HTR-8/SVneo (cell line): ENCODE measurements around the gene GNG4.
"Not testable (repeated sequence)": the region's sequence is repeated elsewhere in the genome, so short reads cannot be mapped to it uniquely, and the experiment has no call there.

Source experiments
- DNase-seq: peaks from one replicate; pipeline ENCODE4 v3.0.0; 2011; ENCODE audit warnings: low spot score, mixed read lengths; ENCODE audit not compliant: insufficient read length
- FAIRE-seq: peaks from 2 replicates; lab custom pipeline; 2011; peaks lifted over from hg19 to GRCh38; lab: Jason Lieb, UNC

The GNG4 gene

DNA sequence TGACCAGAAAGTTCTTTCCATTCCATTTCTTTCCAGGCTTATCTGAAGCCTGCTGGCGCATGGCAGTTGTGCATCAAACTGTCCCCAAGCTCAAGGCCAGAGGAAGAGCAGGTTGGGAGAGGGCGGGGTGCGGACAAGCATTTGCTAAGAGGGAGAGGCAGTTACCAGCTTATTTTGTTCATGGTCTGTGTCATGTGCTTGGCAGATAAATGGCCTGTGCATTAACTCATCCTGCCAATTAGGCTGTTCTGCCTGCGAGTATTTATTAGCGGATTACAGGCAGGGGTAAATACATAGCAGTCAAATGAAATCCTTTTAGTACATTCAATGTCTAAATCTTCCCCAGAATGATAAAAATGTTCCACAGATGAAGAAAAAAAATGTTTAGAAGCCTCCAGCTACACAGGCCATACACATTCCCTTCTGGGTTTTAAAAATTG is 96.5 kb downstream of the GNG4 start:
- DNase-seq (no peak), FAIRE-seq (no peak)

DNA sequence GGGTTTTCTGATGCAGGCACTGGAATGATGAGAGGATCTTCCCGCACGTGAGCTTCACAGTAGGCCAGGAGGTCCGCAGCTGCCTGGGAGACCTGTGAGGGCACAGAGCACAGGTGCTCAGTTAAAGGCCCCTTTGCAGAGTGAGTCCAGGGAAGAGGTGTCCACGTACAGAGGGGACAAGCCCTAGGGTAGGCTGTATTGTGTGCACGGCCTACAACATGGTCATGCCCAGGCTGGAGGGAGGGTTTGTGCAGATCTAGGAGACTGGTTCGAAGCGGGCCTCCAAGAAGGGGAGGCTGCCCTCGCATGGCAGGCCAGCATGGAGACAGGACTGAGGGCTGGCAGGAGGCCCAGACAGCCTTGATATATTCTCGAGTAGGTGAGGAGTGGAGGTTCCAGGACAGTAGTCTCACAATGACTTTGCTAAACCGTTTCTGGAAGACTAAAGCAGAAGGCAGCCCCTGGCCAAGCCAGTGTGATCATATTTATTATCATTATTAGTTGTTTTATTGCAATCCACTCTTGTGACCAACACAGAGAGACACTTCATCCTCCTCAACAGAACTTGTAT is 97.4 kb downstream of the GNG4 start:
- no peak for DNase-seq
- FAIRE-seq, result no peak

DNA sequence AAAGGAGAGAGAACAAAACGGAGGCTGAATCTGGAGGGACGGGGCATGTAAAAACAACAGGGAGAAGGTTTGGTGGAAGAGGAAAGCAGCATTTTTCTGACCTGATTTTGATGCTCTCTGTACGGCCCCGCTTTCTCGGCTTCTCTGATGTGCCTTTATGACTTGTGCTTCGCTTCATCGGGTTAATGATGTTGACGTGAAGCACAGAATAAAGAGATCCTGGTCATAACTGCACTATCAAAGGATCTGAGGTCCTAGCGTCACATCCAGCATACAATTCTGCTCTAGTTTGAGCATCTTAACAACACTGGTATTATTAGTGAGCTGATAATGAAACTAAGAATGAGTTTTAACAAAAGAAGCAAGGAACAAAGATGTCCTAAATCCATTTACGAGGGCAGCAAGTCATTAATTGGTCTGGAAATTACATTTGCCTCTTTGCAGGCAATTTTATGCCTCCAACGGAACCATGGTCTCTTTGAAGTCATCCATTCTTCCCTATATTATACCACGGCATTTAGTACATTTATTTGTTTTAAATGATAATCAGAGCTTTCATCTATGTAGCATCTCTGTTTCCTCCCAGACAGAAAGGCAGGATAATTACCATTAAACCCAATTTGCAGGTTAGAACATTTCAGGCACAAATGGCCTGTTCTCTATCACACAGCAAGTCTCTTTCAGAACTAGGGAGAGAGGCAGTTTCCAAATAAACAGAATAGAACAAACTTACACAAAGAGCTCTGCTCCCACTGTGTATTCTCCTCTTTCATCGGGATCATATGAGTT is 100.0 kb downstream of the GNG4 start:
- DNase-seq (no peak), FAIRE-seq (peak; percentile 13)

DNA sequence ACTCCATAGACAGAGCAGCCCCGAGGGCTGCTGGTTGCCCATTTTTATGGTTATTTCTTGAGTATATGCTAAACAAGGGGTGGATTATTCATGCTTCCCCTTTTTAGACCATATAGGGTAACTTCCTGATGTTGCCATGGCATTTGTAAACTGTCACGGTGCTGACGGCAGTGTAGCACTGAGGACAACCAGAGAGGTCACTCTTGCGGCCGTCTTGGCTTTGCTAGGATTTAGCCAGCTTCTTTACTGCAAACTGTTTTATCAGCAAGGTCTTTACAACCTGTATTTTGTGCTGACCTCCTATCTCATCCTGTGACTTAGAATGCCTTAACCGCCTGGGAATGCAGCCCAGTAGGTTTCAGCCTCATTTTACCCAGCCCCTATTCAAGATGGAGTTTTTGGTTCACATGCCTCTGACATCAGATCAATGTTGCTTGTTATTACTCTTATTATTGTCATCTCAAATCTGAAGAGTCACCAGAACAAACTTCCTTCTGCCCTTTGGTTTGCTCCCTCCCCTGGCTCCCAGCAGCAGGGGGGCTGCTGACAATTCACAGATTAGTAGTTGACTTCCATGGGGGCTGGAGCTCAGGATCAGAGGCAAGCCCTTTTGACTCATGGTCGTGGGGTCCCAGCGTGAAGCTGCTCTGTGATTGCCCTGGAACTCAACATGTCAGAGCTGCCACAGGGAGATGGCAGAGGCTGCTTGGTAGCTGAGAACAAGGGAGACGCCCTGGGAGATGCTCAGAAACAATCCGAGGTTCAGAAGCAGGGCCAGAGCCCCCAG is 103.0 kb downstream of the GNG4 start:
- not testable (repeated sequence) for DNase-seq

DNA sequence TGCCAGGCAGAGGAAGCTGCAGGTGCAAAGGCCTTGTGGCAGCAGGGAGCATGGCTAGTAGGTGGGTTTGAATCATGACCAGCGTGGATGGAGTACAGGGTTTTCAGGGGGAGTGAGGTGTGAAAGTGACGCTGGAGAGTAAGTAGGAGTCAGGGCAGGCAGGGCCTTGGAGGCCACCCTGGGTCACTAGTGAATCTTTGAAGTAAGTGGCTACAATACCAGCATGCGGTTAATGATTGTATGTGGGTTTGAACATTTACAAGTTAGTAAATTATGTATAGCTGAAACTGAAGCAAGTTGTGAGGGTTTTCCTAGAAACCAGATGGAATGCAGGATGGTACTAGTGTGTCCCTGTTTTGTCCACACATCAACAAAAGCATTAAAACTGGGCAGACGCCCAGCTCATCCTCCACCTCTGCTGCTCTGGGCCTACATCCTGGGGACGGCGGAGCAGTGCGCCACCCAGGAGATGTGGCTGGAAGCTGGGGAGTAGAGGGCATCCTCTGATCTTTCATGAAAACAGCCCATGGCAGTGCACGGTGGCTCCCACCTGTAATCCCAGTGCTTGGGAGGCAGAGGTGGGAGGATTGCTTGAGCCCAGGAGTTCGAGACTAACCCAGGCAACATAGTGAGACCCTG is 104.2 kb downstream of the GNG4 start:
- FAIRE-seq (no peak), DNase-seq (no peak)

More for the DNA sequence above, 103.0 kb downstream of the GNG4 start:
- not testable (repeated sequence) for FAIRE-seq

DNA sequence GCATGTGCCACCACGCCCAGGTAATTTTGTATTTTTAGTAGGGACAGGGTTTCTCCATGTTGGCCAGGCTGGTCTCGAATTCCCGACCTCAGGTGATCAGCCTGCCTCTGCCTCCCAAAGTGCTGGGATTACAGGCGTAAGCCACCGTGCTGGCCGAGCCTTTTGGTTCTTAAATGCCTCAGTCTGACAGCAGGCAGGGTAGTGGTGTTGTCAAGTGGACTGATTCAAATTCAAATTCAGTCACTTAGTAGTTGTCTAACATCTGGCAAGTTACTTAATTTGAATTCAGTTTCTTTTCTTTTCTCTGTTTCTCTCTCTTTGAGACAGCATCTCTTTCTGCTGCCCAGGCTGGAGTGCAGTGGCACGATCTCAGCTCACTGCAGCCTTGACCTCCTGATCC is 106.7 kb downstream of the GNG4 start:
- not testable (repeated sequence) for FAIRE-seq, DNase-seq

DNA sequence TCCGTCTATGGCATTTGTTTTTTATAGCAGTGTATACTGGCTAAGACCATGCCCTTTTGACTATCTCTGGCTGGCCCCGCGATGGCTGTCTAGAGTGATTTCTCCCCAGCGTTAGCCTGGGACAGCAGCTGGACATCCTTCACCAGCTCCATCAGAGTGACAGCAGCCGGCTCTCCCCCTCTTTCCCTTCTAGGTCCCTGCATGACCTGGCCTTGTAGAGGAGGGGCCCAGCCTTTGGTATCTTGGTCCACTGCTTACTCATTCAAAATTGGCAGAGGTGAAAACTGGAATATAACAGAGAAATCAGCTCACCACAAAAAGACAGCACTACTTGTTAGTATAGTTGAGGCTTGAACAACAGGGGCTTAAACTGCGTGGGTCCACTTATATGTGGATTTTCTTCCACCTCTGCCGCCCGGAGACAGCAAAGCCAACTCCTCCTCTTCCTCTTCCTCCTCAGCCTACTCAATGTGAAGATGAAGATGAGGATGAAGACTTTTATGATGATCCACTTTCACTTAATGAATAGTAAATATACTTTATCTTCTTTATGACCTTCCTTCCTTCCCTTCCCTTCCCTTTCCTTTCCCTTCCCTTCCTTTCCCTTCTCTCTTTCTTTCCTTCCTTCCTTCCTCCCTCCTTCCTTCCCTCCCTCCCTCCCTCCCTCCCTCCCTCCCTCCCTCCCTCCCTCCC is 116.0 kb downstream of the GNG4 start:
- FAIRE-seq (no peak), DNase-seq (no peak)

DNA sequence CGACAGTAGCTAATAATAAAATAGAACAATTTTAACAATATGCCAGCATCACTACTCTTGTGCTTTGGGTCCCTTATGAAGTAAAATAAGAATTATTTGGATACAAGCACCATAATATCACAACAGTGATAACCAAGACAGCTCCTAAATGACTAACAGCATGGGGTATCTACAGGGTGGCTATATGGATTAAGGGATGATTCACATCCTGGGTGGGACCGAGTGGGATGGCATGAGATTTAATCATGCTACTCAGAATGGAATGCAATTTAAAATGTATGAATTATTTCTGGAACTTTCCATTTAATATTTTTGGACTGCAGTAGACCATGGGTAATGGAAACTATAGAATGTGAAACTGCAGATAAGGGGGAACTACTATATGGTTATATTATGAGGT is 117.2 kb downstream of the GNG4 start:
- FAIRE-seq (no peak), DNase-seq (peak; percentile 41)

DNA sequence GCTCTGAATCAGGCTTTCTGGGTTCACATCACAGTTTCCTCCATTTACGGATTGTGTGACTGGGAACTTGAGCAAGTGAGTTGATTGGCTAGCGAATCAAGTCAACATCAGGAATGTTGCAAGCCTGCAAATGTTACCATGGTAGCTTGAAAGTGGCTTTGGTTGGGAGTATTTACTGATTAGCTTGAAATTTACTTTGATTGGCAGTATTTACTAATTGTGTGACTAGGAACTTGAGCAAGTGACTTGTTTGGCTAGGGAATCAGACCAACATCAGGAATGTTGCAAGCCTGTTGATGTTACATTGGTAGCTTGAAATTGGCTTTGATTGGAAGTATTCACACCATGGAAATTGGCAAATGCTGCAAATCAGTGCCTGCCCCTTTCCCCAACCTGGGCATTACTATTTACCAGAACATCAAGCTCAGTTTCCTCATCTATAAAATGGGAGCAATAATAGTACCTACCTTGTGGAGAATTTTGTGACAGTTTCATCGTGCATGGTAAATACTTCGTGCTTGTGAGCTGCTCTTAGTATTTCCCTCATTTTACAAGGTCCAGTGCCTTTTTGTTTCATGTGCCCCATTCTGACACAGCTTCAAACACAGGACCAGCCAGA is 122.3 kb downstream of the GNG4 start:
- FAIRE-seq, result no peak
- no peak for DNase-seq

DNA sequence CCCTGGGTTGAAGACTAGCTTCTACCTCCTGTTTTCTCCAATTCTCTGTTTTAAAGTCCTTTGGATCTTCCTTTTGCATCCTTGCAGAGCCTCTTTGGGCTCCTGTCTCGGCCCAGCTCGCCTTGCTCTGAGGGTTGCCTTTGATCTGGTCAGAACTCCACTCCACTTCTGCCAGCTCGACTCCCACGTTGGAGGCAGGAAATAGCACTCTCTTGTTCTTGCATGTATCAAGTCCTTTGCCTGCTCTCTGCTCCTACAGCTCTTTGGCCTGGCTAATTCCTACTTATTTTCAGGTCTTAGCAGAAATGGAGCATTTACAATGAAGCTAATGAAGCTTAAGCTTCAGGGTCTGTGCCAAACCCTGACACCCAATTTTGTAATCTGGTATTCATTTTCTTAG is 124.3 kb downstream of the GNG4 start:
- DNase-seq, result no peak
- FAIRE-seq, result no peak

DNA sequence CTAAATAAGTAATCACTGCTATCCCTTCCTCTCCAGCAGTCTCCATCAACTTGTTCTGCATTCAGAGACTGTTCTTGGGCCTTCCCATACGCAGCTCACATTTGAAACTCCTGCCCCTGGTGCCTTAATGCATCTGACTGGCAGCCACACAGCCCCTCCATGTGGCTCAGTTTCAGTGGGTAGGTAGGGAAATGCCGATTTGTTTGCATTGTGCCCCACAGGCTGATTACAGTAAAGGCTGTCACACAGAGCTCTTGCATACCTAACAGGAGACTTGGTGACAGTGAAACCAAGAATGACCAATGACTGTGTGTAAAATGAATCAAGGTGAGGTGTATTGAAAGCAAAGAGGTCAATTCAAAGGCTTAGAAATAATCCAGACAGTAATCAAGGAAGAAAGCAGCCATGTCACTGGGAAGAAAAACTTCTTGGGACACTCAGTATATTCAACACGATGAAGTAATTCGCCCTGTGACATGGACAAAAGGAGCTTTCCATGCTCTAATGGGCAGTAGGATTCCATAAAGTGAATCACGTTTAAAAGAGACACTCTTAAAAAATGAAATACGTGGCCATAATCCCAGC is 132.6 kb downstream of the GNG4 start:
- FAIRE-seq (no peak), DNase-seq (no peak)

DNA sequence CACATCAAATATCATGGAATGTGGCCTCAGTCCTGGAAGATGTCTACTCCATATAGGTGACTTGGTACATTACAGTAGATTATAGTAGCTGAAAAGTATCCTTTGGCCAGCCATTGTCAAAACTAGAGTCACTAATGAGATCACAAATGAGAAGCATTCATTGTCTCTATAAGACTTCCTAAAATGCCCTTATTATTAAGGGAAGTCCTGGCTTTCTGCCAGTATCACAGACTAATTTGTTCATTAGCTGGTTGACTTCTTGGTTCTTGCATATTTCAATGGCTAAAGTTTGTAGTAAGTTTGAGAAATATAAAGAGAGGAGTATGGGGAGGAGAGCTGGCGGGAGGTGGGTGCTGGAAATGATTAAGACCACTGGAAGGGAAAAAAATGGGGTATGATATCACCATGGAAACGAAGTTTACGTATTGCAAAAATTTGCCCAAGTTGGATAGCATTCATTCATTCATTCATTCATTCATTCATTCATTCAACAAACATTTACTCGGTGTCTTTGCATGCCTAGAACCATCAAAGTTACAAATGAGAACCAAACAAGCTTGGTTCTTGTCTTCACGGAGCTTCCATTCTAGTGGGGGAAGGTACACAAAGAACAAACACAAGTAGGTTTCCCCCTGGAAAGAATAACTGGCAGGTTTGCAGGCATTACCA is 133.6 kb downstream of the GNG4 start:
- DNase-seq (no peak), FAIRE-seq (no peak)

DNA sequence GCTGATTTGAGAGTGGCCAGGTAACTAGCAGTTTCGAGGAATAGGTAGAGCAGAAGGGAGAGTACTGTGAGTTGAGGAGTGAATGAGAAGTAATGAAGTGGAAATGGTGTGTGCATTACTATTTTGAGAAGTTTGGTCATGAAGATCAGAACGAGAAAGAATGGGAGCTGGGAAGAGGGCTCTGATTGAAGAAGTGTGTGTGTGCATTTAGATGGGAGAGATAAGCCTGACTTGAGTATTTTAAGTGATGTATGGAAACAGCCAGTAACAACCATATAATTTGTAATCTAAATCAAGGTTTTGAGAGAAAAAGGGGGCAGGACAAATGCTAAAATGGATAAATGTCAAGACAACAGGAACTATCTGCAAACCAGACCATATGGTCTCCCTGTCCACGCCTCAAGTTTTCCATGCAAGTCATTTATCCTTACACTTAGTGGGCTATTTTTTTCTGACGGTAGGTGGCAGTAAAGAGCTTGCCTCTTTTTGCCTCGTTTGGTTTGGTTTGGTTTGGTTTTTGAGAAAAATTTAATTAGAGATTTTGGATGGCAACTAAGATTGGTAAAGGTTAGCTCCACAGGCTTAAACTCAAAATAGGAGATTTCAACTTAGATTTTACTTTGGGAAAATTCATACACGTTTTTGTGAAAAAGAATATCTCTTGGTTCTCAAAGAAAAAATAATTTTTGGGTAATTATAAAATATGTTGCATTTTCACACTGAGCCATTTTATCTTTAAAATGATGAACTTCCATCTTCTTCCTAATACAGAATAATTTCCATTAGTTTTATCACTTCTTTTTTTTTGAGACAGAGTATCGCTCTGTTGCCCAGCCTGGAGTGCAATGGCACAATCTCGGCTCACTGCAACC is 135.9 kb downstream of the GNG4 start:
- DNase-seq, result peak; percentile 50
- peak; percentile 31 for FAIRE-seq

DNA sequence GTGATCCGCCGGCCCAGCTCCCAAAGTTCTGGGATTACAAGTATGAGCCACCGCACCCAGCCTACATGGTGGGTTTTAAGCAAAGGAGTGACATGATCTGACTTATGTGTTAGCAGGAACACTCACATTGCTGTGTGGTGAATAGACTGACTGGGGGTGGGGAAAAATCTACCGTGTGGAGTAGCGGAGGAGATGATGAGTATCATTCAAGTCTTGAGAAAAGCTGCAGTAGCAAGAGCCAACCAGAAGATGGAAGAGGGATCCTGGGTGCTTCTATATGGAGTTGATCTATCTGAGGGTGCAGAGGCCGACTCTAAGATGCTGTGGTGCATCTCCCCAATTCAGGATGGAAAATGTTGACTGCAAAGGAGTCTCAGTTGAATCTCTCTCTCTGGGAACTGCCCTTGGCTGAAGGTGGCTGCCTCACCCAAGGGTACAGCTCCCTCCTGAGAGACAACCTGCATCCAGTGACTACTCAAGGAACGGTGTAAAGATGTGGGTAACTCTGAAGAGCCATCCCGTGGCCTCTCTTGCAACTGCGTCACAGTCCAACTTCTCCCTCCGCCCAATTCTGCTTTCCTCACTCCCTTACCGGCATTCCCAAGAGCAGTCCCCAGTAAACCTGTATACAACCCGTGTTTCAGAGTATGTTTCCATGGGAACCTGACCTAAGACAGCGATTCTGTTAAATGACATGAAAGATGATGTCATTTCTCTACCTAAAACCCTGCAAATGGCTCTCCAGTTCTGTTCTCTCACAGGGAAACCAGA is 137.9 kb downstream of the GNG4 start:
- FAIRE-seq, result peak; percentile 33
- DNase-seq, result no peak

DNA sequence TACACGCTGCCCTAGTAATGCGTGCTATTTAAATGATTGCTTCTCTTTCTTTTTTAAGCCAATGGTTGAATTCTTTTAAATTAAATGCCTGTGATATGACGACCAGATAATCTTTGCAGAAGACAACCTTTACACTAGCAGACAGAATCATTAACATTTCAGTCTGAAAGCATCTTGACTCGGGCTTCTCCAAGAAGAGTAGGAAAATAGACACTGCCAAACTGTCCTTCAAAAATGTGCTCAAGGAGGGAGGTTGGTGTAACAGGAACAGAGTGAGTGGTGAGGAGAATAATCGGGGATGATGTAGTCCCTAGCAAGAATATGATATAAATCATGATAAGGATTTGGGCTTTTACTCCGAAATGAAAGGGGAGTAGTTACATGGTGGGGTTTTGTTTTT is 138.8 kb downstream of the GNG4 start:
- DNase-seq, result no peak
- FAIRE-seq, result no peak

DNA sequence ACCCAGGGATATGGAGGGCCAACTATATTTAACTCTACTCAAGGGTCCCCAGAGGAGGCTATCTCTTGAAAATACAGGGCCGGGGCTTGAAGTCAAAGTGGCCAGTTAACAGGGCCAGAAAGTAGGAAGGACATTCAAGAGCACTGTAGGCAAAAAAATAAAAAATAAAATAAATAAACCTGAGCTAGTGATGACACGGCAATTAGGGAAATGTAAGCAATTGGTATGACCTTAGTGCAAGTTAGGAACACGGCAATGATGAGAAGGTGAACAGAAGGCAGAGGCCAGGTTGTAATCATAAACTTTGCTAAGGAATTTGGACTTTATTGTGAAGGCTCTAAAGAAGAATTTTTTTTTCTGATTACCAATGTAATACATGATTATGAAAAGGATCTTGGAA is 142.0 kb downstream of the GNG4 start:
- FAIRE-seq (no peak), DNase-seq (no peak)
